Fibroblast of pulmonary artery (primary cell): ENCODE measurements around the gene VEPH1.
"Not testable (repeated sequence)": the region's sequence is repeated elsewhere in the genome, so short reads cannot be mapped to it uniquely, and the experiment has no call there.

Experiments used
- DNase-seq: peaks from one replicate; pipeline ENCODE4 v3.0.0-alpha.2; 2010; ENCODE audit warnings: low read depth
- H3K4me3 ChIP-seq: replicated peaks from 2 replicates; pipeline ENCODE4 v1.5.1; 2011; ENCODE audit warnings: low read depth, mild to moderate bottlenecking, control low read depth, low read length, moderate library complexity
- TF ChIP-seq, protein P1 (sequence below): IDR thresholded peaks from 2 replicates; pipeline ENCODE4 v1.5.1; 2011; ENCODE audit warnings: mild to moderate bottlenecking, control low read depth, low read length, inconsistent platforms; ENCODE audit errors: missing control alignments

VEPH1 gene

DNA sequence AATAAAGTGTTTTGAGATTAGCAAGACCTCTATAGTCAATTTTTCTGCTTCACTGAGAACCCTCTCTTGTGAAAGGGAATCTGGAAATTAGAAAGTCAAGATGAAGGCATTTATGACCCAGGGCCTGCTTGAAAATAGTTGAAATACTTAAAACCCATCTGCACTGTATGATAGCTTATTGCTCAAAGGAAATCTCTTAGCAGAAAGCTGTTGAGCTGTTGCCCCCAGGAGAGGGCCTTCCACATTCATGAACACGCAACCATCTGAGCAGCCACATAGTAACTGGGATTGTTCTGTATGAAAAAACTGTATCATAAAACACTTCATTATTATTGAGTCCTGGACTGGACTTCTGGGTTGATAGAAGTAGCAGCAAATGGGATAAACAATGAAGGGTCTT, 173.0 kb downstream of the VEPH1 start:
- no peak overlapping the region for H3K4me3 ChIP-seq
- no peak for DNase-seq
- TF ChIP-seq, protein P1, sequence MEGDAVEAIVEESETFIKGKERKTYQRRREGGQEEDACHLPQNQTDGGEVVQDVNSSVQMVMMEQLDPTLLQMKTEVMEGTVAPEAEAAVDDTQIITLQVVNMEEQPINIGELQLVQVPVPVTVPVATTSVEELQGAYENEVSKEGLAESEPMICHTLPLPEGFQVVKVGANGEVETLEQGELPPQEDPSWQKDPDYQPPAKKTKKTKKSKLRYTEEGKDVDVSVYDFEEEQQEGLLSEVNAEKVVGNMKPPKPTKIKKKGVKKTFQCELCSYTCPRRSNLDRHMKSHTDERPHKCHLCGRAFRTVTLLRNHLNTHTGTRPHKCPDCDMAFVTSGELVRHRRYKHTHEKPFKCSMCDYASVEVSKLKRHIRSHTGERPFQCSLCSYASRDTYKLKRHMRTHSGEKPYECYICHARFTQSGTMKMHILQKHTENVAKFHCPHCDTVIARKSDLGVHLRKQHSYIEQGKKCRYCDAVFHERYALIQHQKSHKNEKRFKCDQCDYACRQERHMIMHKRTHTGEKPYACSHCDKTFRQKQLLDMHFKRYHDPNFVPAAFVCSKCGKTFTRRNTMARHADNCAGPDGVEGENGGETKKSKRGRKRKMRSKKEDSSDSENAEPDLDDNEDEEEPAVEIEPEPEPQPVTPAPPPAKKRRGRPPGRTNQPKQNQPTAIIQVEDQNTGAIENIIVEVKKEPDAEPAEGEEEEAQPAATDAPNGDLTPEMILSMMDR = no peak

DNA sequence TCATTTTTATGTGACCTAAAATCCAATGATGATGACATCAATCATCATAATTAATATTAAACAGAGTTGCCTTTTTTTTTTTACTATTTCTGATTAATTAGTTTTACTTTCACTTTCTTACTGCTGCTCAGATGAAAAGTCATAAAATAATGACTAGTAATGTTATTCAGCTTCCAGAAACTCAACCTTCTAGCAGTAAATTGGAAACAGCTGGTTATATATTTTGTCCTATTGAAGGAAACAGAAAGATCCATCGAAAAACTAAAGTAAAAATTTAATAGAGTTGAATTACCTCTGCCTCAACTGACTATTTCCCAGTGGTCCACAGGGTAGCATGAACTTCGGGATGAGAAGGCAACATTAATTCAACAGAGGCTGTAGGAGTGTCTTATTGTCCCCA, 173.7 kb downstream of the VEPH1 start:
- H3K4me3 ChIP-seq = no peak overlapping the region
- DNase-seq = no peak
- TF ChIP-seq, protein P1 = no peak

DNA sequence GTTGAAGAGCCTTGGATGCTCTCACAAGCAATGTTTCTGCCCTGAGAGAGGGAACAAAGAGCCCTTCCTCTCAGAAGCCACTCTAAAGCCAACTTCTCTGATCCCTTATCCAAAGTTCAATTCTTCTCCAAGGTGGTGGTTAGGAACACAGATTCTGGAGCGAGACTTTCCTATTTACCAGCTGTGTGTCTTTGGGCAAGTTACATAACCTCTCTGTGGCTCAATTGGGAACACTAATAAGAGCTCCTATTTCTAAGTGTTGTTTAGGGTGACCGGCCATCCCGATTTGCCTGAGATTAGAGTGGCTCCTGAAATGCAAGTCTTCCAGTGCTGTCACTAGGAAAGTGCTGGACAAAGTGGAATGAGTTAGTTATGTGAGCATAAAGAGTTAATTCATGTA, 175.4 kb downstream of the VEPH1 start:
- TF ChIP-seq, protein P1 = no peak
- no peak for DNase-seq
- no peak overlapping the region for H3K4me3 ChIP-seq

DNA sequence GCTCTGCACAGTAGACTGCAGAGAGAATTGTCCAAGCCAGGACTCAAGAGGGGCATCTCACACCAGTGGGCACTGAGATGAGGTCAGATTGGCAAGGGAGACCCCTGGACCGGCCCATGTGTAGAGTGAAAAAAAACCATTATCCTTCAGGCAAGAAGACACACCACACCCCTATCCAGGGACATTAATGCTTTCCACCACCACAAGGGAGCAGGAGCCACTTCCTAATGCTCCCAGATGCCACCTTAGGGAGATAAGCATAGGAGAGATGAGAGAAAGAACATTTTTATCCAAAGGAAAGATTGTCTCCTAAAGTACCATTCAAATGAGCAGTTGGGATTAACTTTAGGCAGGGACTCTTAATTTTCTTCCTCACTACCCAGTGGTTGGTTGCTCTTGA, 176.2 kb downstream of the VEPH1 start:
- no peak overlapping the region for H3K4me3 ChIP-seq
- TF ChIP-seq, protein P1 = no peak
- no peak for DNase-seq

DNA sequence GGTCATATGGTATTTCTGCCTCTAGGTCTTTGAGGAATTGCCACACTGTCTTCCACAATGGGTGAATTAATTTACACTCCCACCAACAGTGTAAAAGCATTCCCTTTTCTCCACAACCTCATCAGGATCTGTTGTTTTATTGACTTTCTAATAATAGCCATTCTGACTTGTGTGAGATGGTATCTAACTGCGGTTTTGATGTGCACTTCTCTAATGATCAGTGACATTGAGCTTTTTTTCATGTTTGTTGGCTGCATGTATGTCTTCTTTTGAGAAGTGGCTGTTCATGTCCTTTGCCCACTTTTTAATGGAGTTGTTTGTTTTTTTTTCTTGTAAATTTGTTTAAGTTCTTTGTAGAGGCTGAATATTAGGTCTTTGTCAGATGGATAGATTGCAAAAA, 178.3 kb downstream of the VEPH1 start:
- H3K4me3 ChIP-seq, DNase-seq: not testable (repeated sequence)

DNA sequence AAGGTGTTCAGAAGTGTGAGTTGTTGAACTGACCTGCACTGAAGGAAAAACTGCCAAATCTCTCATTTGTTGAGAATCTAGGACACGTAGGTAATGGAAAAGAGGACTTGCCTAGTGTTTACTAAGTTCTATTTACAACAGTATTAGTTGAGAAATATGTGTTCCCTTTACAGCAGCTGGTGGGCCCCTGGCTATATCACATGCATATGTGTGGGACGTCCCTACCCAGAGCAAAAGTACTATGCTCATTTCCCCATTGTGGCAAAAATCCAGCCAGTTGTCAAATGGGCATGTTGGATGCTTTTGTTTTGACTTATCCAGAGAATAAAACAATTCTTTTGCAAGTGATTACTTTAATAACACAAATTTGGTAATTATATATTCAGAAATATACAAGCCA, 179.9 kb downstream of the VEPH1 start:
- no peak overlapping the region for H3K4me3 ChIP-seq
- DNase-seq = no peak
- TF ChIP-seq, protein P1 = no peak

DNA sequence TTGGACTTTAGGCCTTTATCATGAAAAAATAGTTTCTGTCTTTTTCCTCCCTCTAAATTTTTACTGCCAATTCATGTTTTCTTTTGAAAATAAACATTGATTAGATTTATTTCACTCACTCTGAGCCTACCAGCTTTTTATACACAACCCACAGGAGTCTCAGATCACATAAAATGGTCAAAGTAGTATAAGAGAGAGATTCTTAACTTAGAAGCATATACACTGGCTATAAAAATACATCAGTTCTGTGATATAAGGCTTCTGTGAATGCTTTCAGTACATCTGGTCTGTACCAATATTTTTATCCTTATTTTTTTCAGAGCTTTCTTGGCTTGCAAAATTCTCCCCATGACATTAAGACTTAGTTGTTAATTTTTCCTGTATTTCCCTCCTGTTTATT, 183.5 kb downstream of the VEPH1 start:
- no peak for DNase-seq
- H3K4me3 ChIP-seq = no peak overlapping the region
- TF ChIP-seq, protein P1 = no peak

DNA sequence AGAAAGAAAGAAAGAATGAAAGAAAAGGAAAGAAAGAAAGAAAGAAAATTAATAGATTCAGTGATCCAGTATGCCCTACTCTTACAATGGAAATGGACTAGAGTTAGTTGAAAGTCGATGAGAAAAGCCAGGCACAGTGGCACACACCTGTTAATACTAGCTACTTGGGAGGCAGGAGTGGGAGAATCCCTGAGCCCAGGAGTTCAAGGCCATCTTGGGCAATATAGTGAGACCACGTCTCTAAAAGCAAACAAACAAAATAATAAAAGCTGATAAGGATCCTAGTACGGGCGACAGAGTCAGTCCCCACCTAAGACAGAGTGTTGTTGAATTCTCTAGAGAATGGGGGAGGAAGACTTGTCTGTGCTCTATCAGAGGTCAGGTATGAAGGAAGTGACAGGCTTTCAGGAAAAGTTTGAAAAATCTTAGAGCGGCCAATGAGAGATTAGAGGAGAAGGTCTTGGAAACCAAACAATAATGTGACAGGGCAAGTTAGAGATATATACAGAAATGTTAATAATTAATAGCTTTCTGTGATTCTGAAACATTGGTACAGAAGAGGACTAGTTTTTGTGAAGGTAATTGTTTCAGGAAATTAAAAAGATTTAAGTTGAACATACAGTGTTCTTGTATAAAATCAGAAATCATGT, 184.5 kb downstream of the VEPH1 start:
- DNase-seq = no peak
- no peak overlapping the region for H3K4me3 ChIP-seq
- TF ChIP-seq, protein P1 = no peak
